GM12878 (cell line): ENCODE data around the gene PLA2G15. TPM values are rescaled to one million over a fixed set of nuclear protein-coding genes. Genes with fewer than 3 reads are reported as not detected.

Source experiments
- ATAC-seq: fragments of 200-7000 bp; cut with Tn5 transposase; 3 replicates; pipeline ENCODE4 v1.9.1; 2020; ENCODE audit warnings: mild to moderate bottlenecking, moderate library complexity
- BruUV-seq: library from RNA; stranded (reverse); fragments of 400-500 nt; replicated peaks from 2 replicates; lab custom pipeline; 2021; lab: Mats Ljungman, UMichigan
- CTCF ChIA-PET: fragments of 300-600 bp; sonication (Branson Sonifier 250); formaldehyde crosslinking; extraction: SDS; loops from one replicate; lab custom pipeline; 2021; ENCODE audit warnings: inconsistent platforms; lab: Yijun Ruan, JAX
- POLR2A ChIA-PET: fragments of 350-600 bp; formaldehyde crosslinking; extraction: SDS; loops from one replicate; lab custom pipeline; 2021; ENCODE audit warnings: inconsistent platforms; lab: Charles Lee
- RAD21 ChIA-PET: fragments of 300-600 bp; sonication (Branson Sonifier 250); formaldehyde crosslinking; loops from one replicate; lab custom pipeline; 2023; ENCODE audit warnings: antibody characterized with exemption; ENCODE audit not compliant: unreplicated experiment; lab: Charles Lee
- SMC1A ChIA-PET: fragments of 300-600 bp; sonication (Branson Sonifier 250); formaldehyde crosslinking; loops from one replicate; lab custom pipeline; 2023; ENCODE audit not compliant: unreplicated experiment, uncharacterized antibody; lab: Charles Lee
- DNase-seq: peaks from one replicate; pipeline ENCODE4 v3.0.0-alpha.2; 2011; ENCODE audit warnings: low read depth, low spot score
- FAIRE-seq: peaks from 3 replicates; lab custom pipeline; 2011; peaks lifted over from hg19 to GRCh38; lab: Jason Lieb, UNC
- H2AFZ ChIP-seq: 2 replicates; pipeline ENCODE4 v1.6.0; 2011; ENCODE audit warnings: low read depth, low read length, control low read depth; ENCODE audit not compliant: control insufficient read depth
- H3K27ac ChIP-seq: 2 replicates; pipeline ENCODE4 v1.5.1; 2011; ENCODE audit warnings: control low read depth; ENCODE audit not compliant: control insufficient read depth, insufficient read depth
- H3K27me3 ChIP-seq, 2 experiments: replicated peaks in 1 of 2; 2 replicates each; pipeline versions ENCODE4 v1.6.0 to v1.6.1; 2011; ENCODE audit warnings: low read length in 1 of 2; ENCODE audit not compliant: control insufficient read depth in 2 of 2, insufficient read depth in 2 of 2
- H3K36me3 ChIP-seq, 2 experiments: 2 replicates each; pipeline ENCODE4 v1.5.1; 2011; ENCODE audit warnings: low read length in 1 of 2; ENCODE audit not compliant: control insufficient read depth in 2 of 2, insufficient read depth in 2 of 2
- H3K4me1 ChIP-seq: 2 replicates; pipeline ENCODE4 v1.6.1; 2011; ENCODE audit warnings: mild to moderate bottlenecking, low read length, moderate library complexity, mixed read lengths; ENCODE audit not compliant: control insufficient read depth, insufficient read depth
- H3K4me2 ChIP-seq: 2 replicates; pipeline ENCODE4 v1.6.0; 2011; ENCODE audit warnings: control low read depth; ENCODE audit not compliant: control insufficient read depth, insufficient read depth
- H3K4me3 ChIP-seq: fragments of 200-600 bp; sonication (generic); 2 replicates; pipeline ENCODE4 v1.5.1; 2016
- H3K79me2 ChIP-seq: 2 replicates; pipeline ENCODE4 v1.6.0; 2011; ENCODE audit warnings: low read length; ENCODE audit not compliant: control insufficient read depth, insufficient read depth
- H3K9ac ChIP-seq: 2 replicates; pipeline ENCODE4 v1.8.0; 2011; ENCODE audit warnings: low read length, control low read depth, mixed read lengths; ENCODE audit not compliant: control insufficient read depth, insufficient read depth
- H3K9me3 ChIP-seq: replicated peaks from 3 replicates; pipeline ENCODE4 v1.5.1; 2011; ENCODE audit warnings: mild to moderate bottlenecking, low read length; ENCODE audit not compliant: control insufficient read depth, insufficient read depth
- H4K20me1 ChIP-seq: 2 replicates; pipeline ENCODE4 v1.6.0; 2011; ENCODE audit not compliant: control insufficient read depth, insufficient read depth
- BACH1 ChIP-seq: fragments of 450-650 bp; IDR thresholded peaks from 2 replicates; pipeline ENCODE4 v1.6.1; 2017; ENCODE audit warnings: mild to moderate bottlenecking, borderline replicate concordance
- BCL11A ChIP-seq: IDR thresholded peaks from 2 replicates; pipeline ENCODE4 v1.6.1; 2011; ENCODE audit warnings: low read depth, low read length
- JUNB ChIP-seq: IDR thresholded peaks from 2 replicates; pipeline ENCODE4 v1.6.1; 2016; ENCODE audit warnings: antibody characterized with exemption, mild to moderate bottlenecking
- MTA3 ChIP-seq: IDR thresholded peaks from 2 replicates; pipeline ENCODE4 v1.6.1; 2012; ENCODE audit warnings: low read length, inconsistent platforms, borderline replicate concordance
- PAX5 ChIP-seq: IDR thresholded peaks from 2 replicates; pipeline ENCODE4 v1.6.1; 2011; ENCODE audit warnings: low read depth, low read length, borderline replicate concordance
- POLR2AphosphoS2 ChIP-seq: IDR thresholded peaks from 2 replicates; pipeline ENCODE4 v1.6.1; 2011; ENCODE audit warnings: low read depth, mild to moderate bottlenecking, low read length, improper control_type of control experiment, moderate library complexity
- RB1 ChIP-seq: fragments of 450-650 bp; formaldehyde crosslinking; IDR thresholded peaks from 2 replicates; pipeline ENCODE4 v1.6.1; 2017; ENCODE audit warnings: mild to moderate bottlenecking, borderline replicate concordance
- RBBP5 ChIP-seq: fragments of 200-600 bp; sonication (generic); conservative IDR thresholded peaks from 2 replicates; pipeline ENCODE4 v1.6.1; 2016
- RCOR1 ChIP-seq: conservative IDR thresholded peaks from 2 replicates; pipeline ENCODE4 v1.6.1; 2012; ENCODE audit warnings: low read depth, low read length, improper control_type of control experiment
- STAT1 ChIP-seq: fragments of 450-650 bp; conservative IDR thresholded peaks from 2 replicates; pipeline ENCODE4 v1.6.1; 2014; ENCODE audit warnings: antibody characterized with exemption, mild to moderate bottlenecking
- TARDBP ChIP-seq: IDR thresholded peaks from 2 replicates; pipeline ENCODE4 v1.6.1; 2016; ENCODE audit warnings: borderline replicate concordance
- ZBED1 ChIP-seq: IDR thresholded peaks from 2 replicates; pipeline ENCODE4 v1.6.1; 2016; ENCODE audit warnings: borderline replicate concordance
- ZZZ3 ChIP-seq: IDR thresholded peaks from 2 replicates; pipeline ENCODE4 v1.6.1; 2011; ENCODE audit warnings: low read depth; ENCODE audit not compliant: control insufficient read depth, insufficient read length
- WGBS: methylation state at CpG from one replicate; pipeline ENCODE4 v1.1.6; 2016; ENCODE audit warnings: low lambda C conversion rate; ENCODE audit not compliant: insufficient replicate concordance, insufficient coverage; ENCODE audit errors: missing lambda C conversion rate; 5-methylcytosine and 5-hydroxymethylcytosine counted together
- in situ Hi-C: fragments of 300-500 bp; cut with MboI; formaldehyde crosslinking; loops from 9 replicates; pipeline ENCODE4 v1.14.3; 2018; ENCODE audit warnings: mixed read lengths
- intact Hi-C: fragments of 100-400 bp; cut with micrococcal nuclease; formaldehyde crosslinking; loops from one replicate; pipeline ENCODE4 v1.14.2; 2022; ENCODE audit not compliant: unreplicated experiment
- polyA plus RNA-seq, 11 experiments: library from polyadenylated mRNA; depleted of rRNA in 4 of 11; unstranded in 6 of 11; stranded (reverse) in 5 of 11; fragments of >200 nt; fragmentation: Nextera tagmentation in 4 of 11; fragmentation: Illumina TruSeq in 1 of 11; extraction: Ambion mirVana in 4 of 11; extraction: Trizol in 1 of 11; gene quantifications; 1 replicate in 1 of 11; 2 replicates in 10 of 11; pipeline versions ENCODE4 v1.2.1 to v1.2.3, GENCODE V29; 2011 to 2016; ENCODE audit warnings: inconsistent platforms in 2 of 11, missing spikeins in 2 of 11, low read depth in 1 of 11
- total RNA-seq, 4 experiments: library from RNA; depleted of rRNA in 3 of 4; stranded (reverse); fragments of >200 nt in 3 of 4; fragmentation: Illumina TruSeq in 1 of 4; extraction: Trizol in 1 of 4; gene quantifications; 2 replicates each; pipeline versions ENCODE4 v1.2.1 to v1.2.3, GENCODE V29; 2013 to 2021
- TF ChIP-seq, protein P1 (sequence below): fragments of 450-650 bp; IDR thresholded peaks from 2 replicates; pipeline ENCODE4 v1.6.1; 2017; ENCODE audit warnings: mild to moderate bottlenecking, low read depth, inconsistent platforms; ENCODE audit not compliant: poor library complexity, severe bottlenecking
- TF ChIP-seq, protein P2 (sequence below): IDR thresholded peaks from 2 replicates; pipeline ENCODE4 v1.6.1; 2012; ENCODE audit warnings: low read depth, low read length, improper control_type of control experiment
- TF ChIP-seq, protein P3 (sequence below): IDR thresholded peaks from 2 replicates; pipeline ENCODE4 v1.6.1; 2012; ENCODE audit warnings: low read depth, low read length, improper control_type of control experiment

Gene PLA2G15
- total and polyA plus RNA-seq, 10 of the 15 experiments (the other 5 are each of a cell fraction or from before 2014, with no cell fraction given) = 0.31 to 9.4 (median 6.8) TPM

DNA sequence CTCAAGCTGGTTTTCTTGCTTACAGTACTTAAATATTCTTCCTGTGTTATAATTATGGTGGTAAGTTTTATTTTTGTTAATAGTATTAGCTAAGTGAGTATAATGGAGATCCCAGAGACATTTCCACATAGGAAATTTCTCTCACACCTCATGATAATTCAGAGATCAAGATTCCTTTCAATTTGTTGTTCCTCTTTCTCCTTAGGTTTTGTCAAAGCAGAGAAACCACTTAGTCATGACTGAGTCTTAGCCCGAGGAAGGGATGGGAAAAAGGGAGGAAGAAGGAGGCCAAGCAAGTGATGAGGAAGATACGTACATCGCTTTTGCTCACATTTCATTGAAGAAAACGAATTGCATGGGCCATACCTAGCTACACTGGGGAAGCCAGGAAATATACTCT, 27.7 kb upstream of the PLA2G15 start (continued):
- TF ChIP-seq ZBED1 = no peak
- no peak for TF ChIP-seq BACH1
- TF ChIP-seq RB1 = no peak
- TF ChIP-seq JUNB = no peak

DNA sequence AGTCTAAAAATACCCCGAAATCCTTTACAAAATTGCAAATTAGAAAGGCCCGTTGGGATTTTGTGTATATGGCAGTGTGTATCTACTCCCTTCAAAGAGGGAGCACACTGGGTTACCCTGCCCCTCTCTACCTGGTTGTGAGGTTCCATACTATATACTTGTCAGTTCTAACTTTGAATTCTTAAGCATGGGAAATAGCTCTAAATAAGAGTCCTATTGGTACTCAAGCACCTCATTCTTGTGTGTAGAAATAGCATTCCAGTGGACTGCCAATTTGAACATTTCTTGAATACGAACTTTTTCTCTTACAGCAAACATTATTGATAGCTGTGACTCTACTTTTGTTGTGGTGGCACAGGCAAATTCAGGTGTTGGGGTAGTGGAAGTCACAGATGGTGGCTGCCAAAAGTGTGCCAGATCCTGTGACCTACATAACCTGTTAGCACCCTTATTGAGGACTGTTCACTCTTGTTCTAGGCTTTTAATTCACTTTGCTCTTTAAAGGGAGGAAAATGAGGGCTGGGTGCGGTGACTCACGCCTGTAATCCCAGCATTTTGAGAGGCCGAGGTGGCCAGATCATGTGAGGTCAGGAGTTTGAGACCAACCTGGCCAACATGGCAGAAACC, 25.3 kb upstream of the PLA2G15 start:
- in situ Hi-C loops (no loop called here), intact Hi-C loops (no loop called here)
- Histone ChIP-seq H3K9me3 (no peaks in the 10 kb centered on the region), H3K36me3 (peaks cover 0 to 10% of the 10 kb centered on the region in 2 experiments; a peak in 2 of 4 replicates), H3K4me3 (no peak overlapping the region), H3K79me2 (no peaks in the 10 kb centered on the region), H3K27ac (no peak overlapping the region), H3K4me1 (no peaks in the 10 kb centered on the region), H4K20me1 (no peaks in the 10 kb centered on the region), H3K27me3 (no peaks in the 10 kb centered on the region), H3K4me2 (no peak overlapping the region), H2AFZ (no peak overlapping the region), H3K9ac (no peak overlapping the region)
- DNase-seq = no peak
- ATAC-seq = no peak
- ChIA-PET RAD21 (interaction anchor here (1.1 kb wide), 2 partner anchors 9 to 42 kb away, joined by 3 to 5 read pairs; no protein-coding TSS in a partner anchor), CTCF (interaction anchor here (0.6 to 0.9 kb wide), 2 partner anchors 109 to 130 kb away, joined by 3 read pairs; no protein-coding TSS in a partner anchor), SMC1A (interaction anchor here (0.6 to 1.8 kb wide), 4 partner anchors 8 to 193 kb away, joined by 3 to 4 read pairs (median 4); no protein-coding TSS in a partner anchor), POLR2A (interaction anchor here (0.6 kb wide), 1 partner anchor 55 kb away, joined by 3 read pairs; no protein-coding TSS in a partner anchor)
- FAIRE-seq = no peak
- no peak for TF ChIP-seq RBBP5
- TF ChIP-seq, protein P1, sequence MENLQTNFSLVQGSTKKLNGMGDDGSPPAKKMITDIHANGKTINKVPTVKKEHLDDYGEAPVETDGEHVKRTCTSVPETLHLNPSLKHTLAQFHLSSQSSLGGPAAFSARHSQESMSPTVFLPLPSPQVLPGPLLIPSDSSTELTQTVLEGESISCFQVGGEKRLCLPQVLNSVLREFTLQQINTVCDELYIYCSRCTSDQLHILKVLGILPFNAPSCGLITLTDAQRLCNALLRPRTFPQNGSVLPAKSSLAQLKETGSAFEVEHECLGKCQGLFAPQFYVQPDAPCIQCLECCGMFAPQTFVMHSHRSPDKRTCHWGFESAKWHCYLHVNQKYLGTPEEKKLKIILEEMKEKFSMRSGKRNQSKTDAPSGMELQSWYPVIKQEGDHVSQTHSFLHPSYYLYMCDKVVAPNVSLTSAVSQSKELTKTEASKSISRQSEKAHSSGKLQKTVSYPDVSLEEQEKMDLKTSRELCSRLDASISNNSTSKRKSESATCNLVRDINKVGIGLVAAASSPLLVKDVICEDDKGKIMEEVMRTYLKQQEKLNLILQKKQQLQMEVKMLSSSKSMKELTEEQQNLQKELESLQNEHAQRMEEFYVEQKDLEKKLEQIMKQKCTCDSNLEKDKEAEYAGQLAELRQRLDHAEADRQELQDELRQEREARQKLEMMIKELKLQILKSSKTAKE = no peak
- TF ChIP-seq BCL11A = no peak
- TF ChIP-seq RCOR1 = no peak
- TF ChIP-seq TARDBP = no peak
- TF ChIP-seq ZZZ3 = no peak
- no peak for TF ChIP-seq STAT1
- TF ChIP-seq ZBED1 = no peak
- TF ChIP-seq PAX5 = no peak
- no peak for TF ChIP-seq MTA3
- TF ChIP-seq, protein P2, sequence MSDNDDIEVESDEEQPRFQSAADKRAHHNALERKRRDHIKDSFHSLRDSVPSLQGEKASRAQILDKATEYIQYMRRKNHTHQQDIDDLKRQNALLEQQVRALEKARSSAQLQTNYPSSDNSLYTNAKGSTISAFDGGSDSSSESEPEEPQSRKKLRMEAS = no peak
- TF ChIP-seq, protein P3, sequence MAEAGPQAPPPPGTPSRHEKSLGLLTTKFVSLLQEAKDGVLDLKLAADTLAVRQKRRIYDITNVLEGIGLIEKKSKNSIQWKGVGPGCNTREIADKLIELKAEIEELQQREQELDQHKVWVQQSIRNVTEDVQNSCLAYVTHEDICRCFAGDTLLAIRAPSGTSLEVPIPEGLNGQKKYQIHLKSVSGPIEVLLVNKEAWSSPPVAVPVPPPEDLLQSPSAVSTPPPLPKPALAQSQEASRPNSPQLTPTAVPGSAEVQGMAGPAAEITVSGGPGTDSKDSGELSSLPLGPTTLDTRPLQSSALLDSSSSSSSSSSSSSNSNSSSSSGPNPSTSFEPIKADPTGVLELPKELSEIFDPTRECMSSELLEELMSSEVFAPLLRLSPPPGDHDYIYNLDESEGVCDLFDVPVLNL = no peak
- no peak for TF ChIP-seq POLR2AphosphoS2
- BruUV-seq = no TSS peak
- 83% methylated on average over 6 of the region's 6 CpGs for WGBS
